GM18907 (cell line): ENCODE data around the gene AURKAIP1.
A peak's percentile ranks its signal among the peaks of the same experiment; 100 is the strongest.
"Not testable (repeated sequence)": the region's sequence is repeated elsewhere in the genome, so short reads cannot be mapped to it uniquely, and the experiment has no call there.

Experiments used
- ATAC-seq: cut with Tn5 transposase; IDR thresholded peaks from one replicate; pipeline ENCODE4 v1.9.1; 2021; ENCODE audit warnings: mild to moderate bottlenecking, moderate library complexity; ENCODE audit not compliant: unreplicated experiment

AURKAIP1 gene

GRCh38 chr1:1406821-1407635 is 32.0 kb upstream of the AURKAIP1 start, which contains the start of gene MRPL20:
Gene MRPL20 (minus strand): TSS chr1:1407293. CDS start chr1:1407217, 76 bp downstream.
- ATAC-seq, result peak; percentile 90

GRCh38 chr1:1406101-1406820 is 31.3 kb upstream of the AURKAIP1 start:
- ATAC-seq, result no peak

GRCh38 chr1:1403653-1404052 is 28.6 kb upstream of the AURKAIP1 start:
- no peak for ATAC-seq

DNA sequence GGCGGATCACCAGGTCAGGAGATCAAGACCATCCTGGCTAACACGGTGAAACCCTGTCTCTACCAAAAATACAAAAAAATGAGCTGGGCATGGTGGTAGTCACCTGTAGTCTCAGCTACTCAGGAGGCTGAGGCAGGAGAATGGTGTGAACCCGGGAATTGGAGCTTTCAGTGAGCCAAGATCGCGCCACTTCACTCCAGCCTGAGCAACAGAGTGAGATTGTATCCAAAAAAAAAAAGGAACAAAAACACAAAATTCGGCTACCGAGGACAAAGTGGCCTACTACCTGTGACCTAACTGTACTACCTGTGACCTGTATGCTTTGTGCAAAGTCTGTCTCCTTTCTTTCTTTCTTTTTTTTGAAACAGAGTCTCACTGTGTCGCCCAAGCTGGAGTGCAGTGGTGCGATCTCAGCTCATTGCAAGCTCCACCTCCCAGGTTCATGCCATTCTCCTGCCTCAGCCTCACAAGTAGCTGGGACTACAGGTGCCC is 27.9 kb upstream of the AURKAIP1 start:
- ATAC-seq, result not testable (repeated sequence)

- ATAC-seq, result no peak
Measured at GRCh38 chr1:1402072-1402900, 27.3 kb upstream of the AURKAIP1 start.

- no peak for ATAC-seq
Measured at GRCh38 chr1:1401457-1402010, 26.5 kb upstream of the AURKAIP1 start.

DNA sequence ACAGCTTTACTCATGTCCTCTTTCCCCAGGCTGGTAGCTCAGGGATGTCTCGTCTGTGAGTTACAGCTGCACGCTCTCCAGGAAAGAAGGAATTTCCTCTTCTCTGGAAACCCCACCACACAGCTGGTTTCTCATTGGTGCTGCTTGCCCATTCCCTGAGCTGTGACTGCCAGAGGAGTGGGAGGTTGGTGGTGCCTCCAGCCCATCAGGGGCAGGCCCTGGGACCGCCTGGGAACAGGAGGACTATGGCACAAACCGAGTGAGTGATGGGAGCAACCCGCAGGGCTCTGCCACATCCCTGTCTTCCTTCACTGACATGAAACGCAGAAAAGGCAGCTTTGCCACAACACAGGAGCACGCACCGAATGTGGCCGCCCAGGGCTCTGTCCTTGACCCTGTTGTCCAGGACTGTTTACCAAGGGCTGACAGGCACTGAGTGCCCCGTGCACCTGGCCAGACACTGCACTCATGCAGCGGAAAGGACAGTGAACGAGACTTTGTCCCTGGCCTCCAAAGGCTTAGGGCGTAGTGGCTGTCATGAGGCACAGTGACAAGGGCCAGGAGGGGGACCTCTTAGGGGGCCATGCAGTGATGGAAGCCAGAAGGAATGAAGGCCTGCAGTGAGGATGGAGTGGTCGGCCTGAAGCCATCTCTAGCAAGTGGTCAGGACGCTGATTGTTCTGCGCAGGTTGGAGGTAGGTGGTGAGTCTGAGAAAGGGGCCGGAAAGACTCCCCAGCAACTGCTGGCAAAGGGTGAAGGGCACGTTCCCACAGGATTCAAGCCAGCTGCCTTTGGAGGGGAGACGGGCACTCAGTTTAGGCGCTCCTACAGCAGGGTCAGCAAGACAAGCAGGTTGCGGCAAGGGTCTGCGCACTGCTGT is 25.8 kb upstream of the AURKAIP1 start:
- ATAC-seq, result no peak

- peak; percentile 14 for ATAC-seq
Measured at GRCh38 chr1:1399872-1400575, 25.0 kb upstream of the AURKAIP1 start.

DNA sequence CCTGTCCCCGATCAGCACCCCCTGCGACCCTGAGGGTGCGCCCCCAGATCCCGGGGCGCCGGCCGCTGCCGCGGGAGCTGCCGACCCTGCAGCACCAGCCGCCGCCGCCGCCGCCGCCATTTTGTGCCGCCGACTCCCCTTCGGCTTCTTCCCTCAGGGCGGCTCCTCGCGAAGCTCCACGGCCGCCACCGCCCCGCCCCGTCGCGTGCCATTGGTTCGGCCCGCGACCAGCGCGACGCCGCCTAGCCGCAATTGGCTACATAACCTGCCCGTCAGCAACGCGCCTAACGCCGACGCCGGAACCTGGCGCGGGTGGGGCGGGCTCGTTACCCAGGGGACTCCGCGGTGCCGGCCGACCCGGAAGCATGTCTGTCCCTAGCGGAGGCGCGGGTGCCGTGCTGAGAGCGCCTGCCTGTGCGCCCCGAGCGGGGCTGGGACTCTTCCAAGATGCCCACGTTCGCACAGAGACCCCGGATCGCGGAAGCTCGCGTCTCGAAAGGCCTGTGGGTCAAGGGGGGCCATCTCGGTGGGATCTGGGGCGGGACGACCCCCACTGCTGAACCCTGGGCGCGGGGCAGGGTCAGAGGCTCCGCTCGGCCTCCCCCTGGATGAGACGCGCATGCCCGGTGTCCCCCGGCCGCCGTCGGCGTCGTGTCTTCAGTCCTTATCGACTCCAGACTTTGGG is 24.3 kb upstream of the AURKAIP1 start, which contains the start of gene CCNL2:
Gene CCNL2, minus strand, starts transcription at position 149 of the 685 bp plus-strand sequence. Its CDS starts 29 bp downstream, at position 120.
- ATAC-seq, result peak; percentile 92

DNA sequence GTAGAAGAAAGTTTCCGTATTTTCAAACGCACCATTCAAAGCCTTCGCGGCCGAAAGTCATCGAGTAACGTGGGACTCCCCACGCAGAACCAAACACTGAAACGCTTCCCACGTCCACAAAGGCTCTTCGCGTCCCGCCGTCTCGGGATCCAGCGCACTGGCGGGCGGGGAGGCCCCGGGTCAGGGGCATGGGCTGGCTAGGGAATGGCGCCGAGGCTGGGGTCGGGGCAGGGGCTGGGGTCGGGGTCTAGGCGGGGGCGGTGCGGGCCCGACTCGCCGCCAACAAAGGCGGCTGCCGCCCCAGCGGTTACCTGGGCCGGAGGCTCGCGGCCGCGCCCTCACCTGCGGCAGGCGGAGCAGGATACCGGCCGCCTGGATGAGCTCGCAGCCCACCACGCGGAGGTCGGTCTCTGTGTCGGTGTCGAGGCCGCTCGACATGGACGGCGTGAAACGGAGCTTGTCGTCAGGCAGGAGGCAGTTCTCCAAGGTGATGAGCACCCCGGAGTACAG is 23.7 kb upstream of the AURKAIP1 start:
- peak; percentile 3 for ATAC-seq

GRCh38 chr1:1397839-1398523 is 23.0 kb upstream of the AURKAIP1 start:
- no peak for ATAC-seq

- no peak for ATAC-seq
Measured at GRCh38 chr1:1395166-1395565, 20.2 kb upstream of the AURKAIP1 start.

GRCh38 chr1:1394116-1394515 is 19.1 kb upstream of the AURKAIP1 start:
- no peak for ATAC-seq

GRCh38 chr1:1393428-1393827 is 18.4 kb upstream of the AURKAIP1 start:
- ATAC-seq, result no peak

- ATAC-seq, result no peak
Measured at GRCh38 chr1:1393014-1393413, 18.0 kb upstream of the AURKAIP1 start.

GRCh38 chr1:1391225-1391624 is 16.2 kb upstream of the AURKAIP1 start:
- ATAC-seq, result no peak

DNA sequence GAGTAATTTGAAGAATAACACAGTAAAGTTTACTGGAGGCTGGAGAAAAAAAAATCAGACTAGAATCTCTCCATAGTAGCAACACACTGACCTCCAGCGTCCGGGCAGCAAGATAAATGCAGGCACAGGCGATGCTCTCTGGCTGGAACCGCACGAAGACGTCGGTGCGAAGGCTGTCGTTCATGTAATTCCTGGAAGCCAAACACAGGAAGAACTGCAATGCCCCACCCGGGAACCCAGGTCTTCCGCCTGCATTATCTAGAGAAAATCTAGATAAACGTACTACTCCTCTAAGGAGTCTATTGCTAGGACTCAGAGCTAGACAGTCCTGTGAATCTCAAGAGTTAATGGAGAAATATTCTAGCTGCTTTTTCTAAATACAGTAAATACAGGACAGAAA is 15.7 kb upstream of the AURKAIP1 start:
- no peak for ATAC-seq

DNA sequence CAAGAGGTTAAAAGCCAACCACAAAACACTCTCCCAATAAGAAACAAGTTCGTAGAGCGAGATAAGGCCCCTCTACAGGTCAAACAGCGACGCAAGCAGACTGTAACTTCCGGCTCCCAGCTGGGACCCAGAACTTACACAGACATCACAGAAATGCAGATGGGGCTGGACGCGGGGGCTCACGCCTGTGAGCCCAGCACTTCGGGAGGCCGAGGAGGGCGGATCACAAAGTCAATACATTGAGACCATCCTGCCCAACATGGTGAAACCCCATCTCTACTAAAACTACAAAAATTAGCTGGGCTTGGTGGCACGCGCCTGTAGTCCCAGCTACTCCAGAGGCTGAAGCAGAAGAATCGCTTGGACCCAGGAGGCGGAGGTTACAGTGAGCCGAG is 13.1 kb upstream of the AURKAIP1 start:
- no peak for ATAC-seq
